B cell (primary cell): ENCODE results near the gene UBE2G2. TPM values are rescaled to one million over a fixed set of nuclear protein-coding genes. Genes with fewer than 3 reads are reported as not detected.

Source experiments
- ATAC-seq: fragments of 200-7000 bp; cut with Tn5 transposase; one replicate; pipeline ENCODE4 v1.10.0; 2021; ENCODE audit warnings: low read depth, mild to moderate bottlenecking, moderate number of reproducible peaks, moderate library complexity
- CTCF ChIA-PET: fragments of 350-600 bp; sonication (Branson Sonifier 250); formaldehyde crosslinking; loops from one replicate; lab custom pipeline; 2021; ENCODE audit warnings: antibody characterized with exemption, inconsistent platforms; lab: Charles Lee
- POLR2A ChIA-PET: fragments of 350-600 bp; sonication (Branson Sonifier 250); formaldehyde crosslinking; loops from one replicate; lab custom pipeline; 2021; ENCODE audit warnings: antibody characterized with exemption; lab: Charles Lee
- DNase-seq: peaks from one replicate; pipeline ENCODE4 v3.0.0; 2013
- H2AFZ ChIP-seq: 2 replicates; pipeline ENCODE4 v1.6.1; 2012; ENCODE audit warnings: mild to moderate bottlenecking, low read depth, low read length; ENCODE audit not compliant: insufficient read depth, poor library complexity, severe bottlenecking
- H3K27ac ChIP-seq, 2 donors: 1 replicate in 1 of 2; 2 replicates in 1 of 2; pipeline ENCODE4 v1.5.1; 2012 to 2013; ENCODE audit warnings: low read length in 2 of 2, mild to moderate bottlenecking in 2 of 2, moderate library complexity in 1 of 2
- H3K27me3 ChIP-seq, 4 experiments: fragments of 200-600 bp in 1 of 4; sonication (generic) in 1 of 4; replicated peaks in 1 of 4; 1 replicate in 2 of 4; 2 replicates in 2 of 4; pipeline versions ENCODE4 v1.6.1 to v1.7.0; 2013 to 2016; ENCODE audit warnings: low read length in 3 of 4, mild to moderate bottlenecking in 2 of 4, mixed read lengths in 1 of 4, moderate library complexity in 1 of 4; ENCODE audit not compliant: insufficient read depth in 4 of 4, control insufficient read depth in 3 of 4; ENCODE audit errors: control extremely low read depth in 1 of 4
- H3K36me3 ChIP-seq, 2 experiments: replicated peaks in 1 of 2; 1 replicate in 1 of 2; 2 replicates in 1 of 2; pipeline versions ENCODE4 v1.6.1 to v1.7.1; 2013; ENCODE audit warnings: low read length in 1 of 2; ENCODE audit not compliant: insufficient read depth in 2 of 2, control insufficient read depth in 1 of 2; ENCODE audit errors: control extremely low read depth in 1 of 2, extremely low read depth in 1 of 2
- H3K4me1 ChIP-seq, 2 donors: fragments of 200-600 bp in 1 of 2; sonication (generic) in 1 of 2; 1 replicate in 1 of 2; 2 replicates in 1 of 2; pipeline versions ENCODE4 v1.5.1 to v1.6.1; 2013 to 2017; ENCODE audit warnings: low read length in 2 of 2; ENCODE audit not compliant: control insufficient read depth in 2 of 2, insufficient read depth in 2 of 2
- H3K4me2 ChIP-seq: replicated peaks from 2 replicates; pipeline ENCODE3; 2012; ENCODE audit warnings: mild to moderate bottlenecking, low read depth, low read length; ENCODE audit not compliant: poor library complexity, severe bottlenecking
- H3K4me3 ChIP-seq, 5 experiments: fragments of 200-600 bp in 1 of 5; sonication (generic) in 1 of 5; 1 replicate in 3 of 5; 2 replicates in 2 of 5; pipeline versions ENCODE4 v1.5.1 to v1.7.0; 2011 to 2016; ENCODE audit warnings: low read length in 4 of 5, mild to moderate bottlenecking in 4 of 5, low read depth in 2 of 5, control low read depth in 1 of 5, moderate library complexity in 1 of 5; ENCODE audit not compliant: insufficient read depth in 1 of 5; ENCODE audit errors: control extremely low read depth in 1 of 5, extremely low read depth in 1 of 5
- H3K79me2 ChIP-seq: fragments of 200-600 bp; sonication (generic); one replicate; pipeline ENCODE4 v1.6.0; 2016; ENCODE audit warnings: low read length; ENCODE audit not compliant: control insufficient read depth, insufficient read depth
- H3K9ac ChIP-seq: fragments of 200-600 bp; sonication (generic); 2 replicates; pipeline ENCODE4 v1.6.1; 2017; ENCODE audit warnings: mild to moderate bottlenecking, low read length, moderate library complexity
- H3K9me3 ChIP-seq, 3 donors: one replicate each; pipeline versions ENCODE4 v1.6.1 to v1.7.1; 2013; ENCODE audit warnings: low read length in 2 of 3; ENCODE audit not compliant: control insufficient read depth in 2 of 3, insufficient read depth in 1 of 3; ENCODE audit errors: control extremely low read depth in 1 of 3
- H4K20me1 ChIP-seq: 2 replicates; pipeline ENCODE4 v1.6.0; 2012; ENCODE audit warnings: mild to moderate bottlenecking, low read length; ENCODE audit not compliant: insufficient read depth, control insufficient read depth, poor library complexity, severe bottlenecking
- H3K27ac Mint-ChIP-seq: one replicate; pipeline ENCODE4 v1.8.0; 2021; ENCODE audit warnings: mixed read lengths
- H3K27me3 Mint-ChIP-seq: one replicate; pipeline ENCODE4 v1.8.0; 2021; ENCODE audit warnings: mixed read lengths
- H3K4me1 Mint-ChIP-seq: one replicate; pipeline ENCODE4 v1.8.0; 2021; ENCODE audit warnings: mixed read lengths
- H3K4me3 Mint-ChIP-seq: one replicate; pipeline ENCODE4 v1.8.0; 2021; ENCODE audit warnings: mixed read lengths
- H3K9me3 Mint-ChIP-seq: one replicate; pipeline ENCODE4 v1.8.0; 2022; ENCODE audit warnings: mixed read lengths; ENCODE audit not compliant: insufficient read depth
- CTCF ChIP-seq: fragments of 200-600 bp; IDR thresholded peaks from one replicate; pipeline ENCODE4 v1.8.0; 2022; ENCODE audit warnings: antibody characterized with exemption, mild to moderate bottlenecking
- EZH2 ChIP-seq: IDR thresholded peaks from 2 replicates; pipeline ENCODE4 v1.6.1; 2012; ENCODE audit warnings: borderline replicate concordance, low read depth, mild to moderate bottlenecking, moderate library complexity, low read length; ENCODE audit not compliant: insufficient read depth, poor library complexity, severe bottlenecking
- WGBS: methylation state at CpG from one replicate; pipeline ENCODE4 v1.1.5; 2013; ENCODE audit warnings: missing lambda C conversion rate; ENCODE audit not compliant: insufficient coverage; 5-methylcytosine and 5-hydroxymethylcytosine counted together
- intact Hi-C: fragments of 100-400 bp; cut with micrococcal nuclease; formaldehyde crosslinking; loops from one replicate; pipeline ENCODE4 v1.10.0; 2022
- polyA plus RNA-seq: library from polyadenylated mRNA; depleted of rRNA; stranded (reverse); fragments of >200 nt; gene quantifications from 2 replicates; pipeline ENCODE4 v1.2.3, GENCODE V29; 2012
- total RNA-seq, 2 donors: library from RNA; stranded (reverse); fragments of 120-200 nt in 1 of 2; gene quantifications; 1 replicate in 1 of 2; 2 replicates in 1 of 2; pipeline versions ENCODE4 v1.2.3 to v1.2.4, GENCODE V29; 2013 to 2022

UBE2G2 gene
- total and polyA plus RNA-seq, 2 donors (not counting 1 experiment from before 2014, with no cell fraction given), result 96.4 to 109 TPM

- TF ChIP-seq EZH2 (no peak), CTCF (no peak)
- Histone ChIP-seq H4K20me1 (peaks cover 87% of the 10 kb centered on the region), H3K36me3 (peaks cover 0 to 33% of the 10 kb centered on the region in 2 experiments), H3K79me2 (peaks cover 84% of the 10 kb centered on the region), H3K27ac (peak overlapping the region; percentile 40 to 67), H3K4me2 (peak overlapping the region; percentile 48), H2AFZ (no peak overlapping the region), H3K9me3 (no peaks in the 10 kb centered on the region), H3K9ac (peak overlapping the region; percentile 14), H3K27me3 (no peaks in the 10 kb centered on the region), H3K4me3 (no peak overlapping the region), H3K4me1 (peaks cover 22 to 32% of the 10 kb centered on the region in 2 donors)
- Mint-ChIP-seq H3K4me3 (peak overlapping the region; percentile 55), H3K27ac (peak overlapping the region; percentile 60), H3K4me1 (peaks cover 36% of the 10 kb centered on the region), H3K9me3 (no peaks in the 10 kb centered on the region), H3K27me3 (no peaks in the 10 kb centered on the region)
- intact Hi-C loops, result no loop called here
- ATAC-seq (peak; percentile 67), DNase-seq (no peak)
- 83% methylated on average over 1 of the region's 1 CpG for WGBS
- CTCF ChIA-PET, result interaction anchor here (0.5 to 1.4 kb wide), 4 partner anchors 10 to 279 kb away, joined by 3 to 6 read pairs (median 4); no protein-coding TSS in a partner anchor
- POLR2A ChIA-PET, result interaction anchor here (0.6 kb wide), 1 partner anchor 58 kb away, joined by 3 read pairs; no protein-coding TSS in a partner anchor
Measured at GRCh38 chr21:44789880-44790279, 11.7 kb downstream of the UBE2G2 start.

- H3K4me3 ChIP-seq, result no peak overlapping the region
Measured at GRCh38 chr21:44785620-44786335, 15.8 kb downstream of the UBE2G2 start.

More at GRCh38 chr21:44785620-44786335, 15.8 kb downstream of the UBE2G2 start:
- Histone ChIP-seq H3K27ac (no peak overlapping the region), H3K4me2 (no peak overlapping the region), H3K9me3 (no peaks in the 10 kb centered on the region), H4K20me1 (peaks cover 85% of the 10 kb centered on the region), H3K9ac (no peak overlapping the region), H3K4me1 (peaks cover 16% of the 10 kb centered on the region in 2 donors), H2AFZ (no peak overlapping the region), H3K79me2 (peaks cover 82% of the 10 kb centered on the region), H3K36me3 (peaks cover 0 to 36% of the 10 kb centered on the region in 2 experiments), H3K27me3 (no peaks in the 10 kb centered on the region)
- no peak for ATAC-seq
- ChIA-PET CTCF (interaction anchor here (0.7 kb wide), 1 partner anchor 352 kb away, joined by 3 read pairs; no protein-coding TSS in a partner anchor), POLR2A (no interaction called here)
- no peak for TF ChIP-seq EZH2
- Mint-ChIP-seq H3K4me1 (peaks cover 27% of the 10 kb centered on the region), H3K9me3 (no peaks in the 10 kb centered on the region), H3K4me3 (no peak overlapping the region), H3K27me3 (no peaks in the 10 kb centered on the region), H3K27ac (no peak overlapping the region)
- 100% methylated on average over 10 of the region's 13 CpGs for WGBS
- DNase-seq, result no peak
- intact Hi-C loops, result no loop called here
